K562 (cell line): ENCODE measurements around the gene ARF1. TPM values are rescaled to one million over a fixed set of nuclear protein-coding genes. Genes with fewer than 3 reads are reported as not detected.

ENCODE experiments used
- ARID3A ChIP-seq: IDR thresholded peaks from 2 replicates; pipeline ENCODE4 v1.6.1; 2012; ENCODE audit warnings: low read depth, low read length, improper control_type of control experiment, borderline replicate concordance
- BRD9 ChIP-seq: fragments of 450-650 bp; IDR thresholded peaks from 2 replicates; pipeline ENCODE4 v1.6.1; 2018; ENCODE audit warnings: low read depth; ENCODE audit not compliant: partially characterized antibody
- CBFB ChIP-seq: sonication (generic); formaldehyde crosslinking; IDR thresholded peaks from 2 replicates; pipeline ENCODE4 v1.4.0; 2020; ENCODE audit warnings: mild to moderate bottlenecking, missing genetic modification reagents
- CBX3 ChIP-seq, 2 experiments: IDR thresholded peaks; 1 replicate in 1 of 2; 2 replicates in 1 of 2; pipeline ENCODE4 v1.6.1; 2012; ENCODE audit warnings: inconsistent platforms in 2 of 2, low read length in 2 of 2, borderline replicate concordance in 1 of 2, control low read depth in 1 of 2
- CXXC5 ChIP-seq: fragments of 250-450 bp; sonication (Bioruptor Pico); IDR thresholded peaks from 2 replicates; pipeline ENCODE4 v1.8.0; 2022; ENCODE audit warnings: inconsistent platforms, mild to moderate bottlenecking, moderate library complexity
- ELF1 ChIP-seq: fragments of 200-800 bp; sonication (Bioruptor generic); IDR thresholded peaks from 2 replicates; pipeline ENCODE4 v1.6.1; 2016; ENCODE audit warnings: missing genetic modification characterization, missing compliant biosample characterization
- ELF4 ChIP-seq: fragments of 450-650 bp; formaldehyde crosslinking; IDR thresholded peaks from 2 replicates; pipeline ENCODE4 v1.4.0; 2022; ENCODE audit warnings: missing genetic modification characterization
- HDAC2 ChIP-seq: fragments of 450-650 bp; IDR thresholded peaks from 2 replicates; pipeline ENCODE4 v1.6.1; 2016; ENCODE audit warnings: mild to moderate bottlenecking
- IRF2 ChIP-seq: sonication (generic); formaldehyde crosslinking; IDR thresholded peaks from 2 replicates; pipeline ENCODE4 v1.8.1; 2022; ENCODE audit warnings: mild to moderate bottlenecking, missing genetic modification reagents
- LEF1 ChIP-seq: fragments of 450-650 bp; IDR thresholded peaks from 2 replicates; pipeline ENCODE4 v1.6.1; 2016; ENCODE audit warnings: mild to moderate bottlenecking
- MTA3 ChIP-seq: fragments of 450-650 bp; formaldehyde crosslinking; IDR thresholded peaks from 2 replicates; pipeline ENCODE4 v1.6.1; 2017; ENCODE audit warnings: mild to moderate bottlenecking, borderline replicate concordance
- MYNN ChIP-seq, 2 experiments: sonication (generic); formaldehyde crosslinking in 1 of 2; IDR thresholded peaks; 2 replicates each; pipeline versions ENCODE4 v1.5.0 to v1.6.1; 2016 to 2020; ENCODE audit warnings: antibody characterized with exemption in 1 of 2, missing genetic modification reagents in 1 of 2
- NRF1 ChIP-seq, 2 experiments: fragments of 450-650 bp; IDR thresholded peaks in 1 of 2; conservative IDR thresholded peaks in 1 of 2; 2 replicates each; pipeline ENCODE4 v1.6.1; 2014; ENCODE audit warnings: mild to moderate bottlenecking in 2 of 2
- PCBP2 ChIP-seq: fragments of 200-400 bp; formaldehyde crosslinking; IDR thresholded peaks from 2 replicates; pipeline ENCODE4 v1.6.1; 2018; ENCODE audit warnings: low read length, low read depth, mild to moderate bottlenecking, moderate library complexity; ENCODE audit not compliant: poor library complexity, severe bottlenecking
- PHB ChIP-seq: fragments of 250-450 bp; sonication (Bioruptor Pico); IDR thresholded peaks from 2 replicates; pipeline ENCODE4 v1.5.0; 2021
- PRMT5 ChIP-seq: sonication (generic); formaldehyde crosslinking; IDR thresholded peaks from 2 replicates; pipeline ENCODE4 v1.5.0; 2020; ENCODE audit warnings: missing genetic modification reagents
- RCOR1 ChIP-seq, 2 experiments: IDR thresholded peaks; 2 replicates each; pipeline ENCODE4 v1.6.1; 2012; ENCODE audit warnings: low read depth in 2 of 2, low read length in 2 of 2, borderline replicate concordance in 1 of 2, improper control_type of control experiment in 1 of 2
- SLC30A9 ChIP-seq: fragments of 250-450 bp; sonication (Bioruptor Pico); IDR thresholded peaks from 2 replicates; pipeline ENCODE4 v1.8.0; 2022; ENCODE audit warnings: mild to moderate bottlenecking, moderate library complexity
- SMARCB1 ChIP-seq: IDR thresholded peaks from 2 replicates; pipeline ENCODE4 v1.6.1; 2011; ENCODE audit warnings: improper control_type of control experiment, low read depth; ENCODE audit not compliant: insufficient read length
- STAT6 ChIP-seq: sonication (generic); formaldehyde crosslinking; IDR thresholded peaks from 2 replicates; pipeline ENCODE4 v1.8.1; 2023; ENCODE audit warnings: mild to moderate bottlenecking, missing genetic modification reagents
- TAF7 ChIP-seq: fragments of 450-650 bp; IDR thresholded peaks from 2 replicates; pipeline ENCODE4 v1.6.1; 2016; ENCODE audit warnings: missing genetic modification characterization, missing compliant biosample characterization
- ZBTB1 ChIP-seq: sonication (generic); formaldehyde crosslinking; IDR thresholded peaks from 2 replicates; pipeline ENCODE4 v1.8.1; 2023; ENCODE audit warnings: missing genetic modification reagents, low read depth, mild to moderate bottlenecking, borderline replicate concordance
- ZNF395 ChIP-seq: fragments of 200-800 bp; sonication (Bioruptor generic); IDR thresholded peaks from 2 replicates; pipeline ENCODE4 v1.6.1; 2017; ENCODE audit warnings: missing genetic modification characterization, missing compliant biosample characterization
- polyA plus RNA-seq, 8 experiments: library from polyadenylated mRNA; depleted of rRNA in 4 of 8; stranded (reverse) in 5 of 8; unstranded in 3 of 8; fragments of >200 nt; fragmentation: Nextera tagmentation in 2 of 8; fragmentation: Illumina TruSeq in 1 of 8; extraction: Ambion mirVana in 2 of 8; extraction: Trizol in 1 of 8; gene quantifications; 2 replicates each; pipeline versions ENCODE4 v1.2.1 to v1.2.3, GENCODE V29; 2011 to 2014; ENCODE audit warnings: inconsistent platforms in 1 of 8, missing spikeins in 1 of 8
- total RNA-seq, 7 experiments: library from RNA; depleted of rRNA in 6 of 7; stranded (reverse); fragments of >200 nt in 6 of 7; fragmentation: Illumina TruSeq in 2 of 7; extraction: Trizol in 2 of 7; gene quantifications; 2 replicates each; pipeline versions ENCODE4 v1.2.1 to v1.2.3, GENCODE V29; 2011 to 2021; ENCODE audit warnings: low replicate concordance in 1 of 7

Gene ARF1
- total and polyA plus RNA-seq, 9 of the 15 experiments (the other 6 are each of a cell fraction or from before 2014, with no cell fraction given): 69.8 to 593 (median 325) TPM

- TF ChIP-seq ZNF395 (CRISPR knock-in tag): no peak
- TF ChIP-seq STAT6 (CRISPR knock-in tag): 0 out of 2 replicates have a peak, but pooled peaks have one; percentile 52
- no peak for TF ChIP-seq TAF7 (tag)
- peak; percentile 81; the same call in 1 of the 2 replicates for TF ChIP-seq PHB
- TF ChIP-seq ZBTB1 (CRISPR knock-in tag): peak; percentile 27
- TF ChIP-seq IRF2 (CRISPR knock-in tag): no peak
- peak; percentile 70; the same call in 1 of the 2 replicates for TF ChIP-seq CXXC5 (CRISPR knock-in tag)
- no peak for TF ChIP-seq PCBP2
- no peak for TF ChIP-seq BRD9
- TF ChIP-seq HDAC2: peak; percentile 78; the same call in 1 of the 2 replicates
- peak; percentile 81 for TF ChIP-seq PRMT5 (CRISPR knock-in tag)
- TF ChIP-seq ELF4 (CRISPR knock-in tag): peak; percentile 24; the same call in 1 of the 2 replicates
- 0 out of 2 replicates have a peak, but pooled peaks have one; percentile 75 for TF ChIP-seq CBFB (CRISPR knock-in tag)
- peak; percentile 50; the same call in 1 of the 2 replicates for TF ChIP-seq ELF1 (tag)
- peak; percentile 11; the same call in 1 of the 2 replicates for TF ChIP-seq MYNN (IDR thresholded peaks at IDR 0.05)
- TF ChIP-seq MYNN (CRISPR knock-in tag; IDR thresholded peaks at IDR 0.05): no peak
- 0 out of 2 replicates have a peak, but pooled peaks have one; percentile 39 for TF ChIP-seq SLC30A9
- no peak for TF ChIP-seq SMARCB1
- no peak for TF ChIP-seq LEF1
- TF ChIP-seq NRF1 (conservative IDR thresholded peaks at IDR 0.05 in 1 of 2, IDR thresholded peaks at IDR 0.05 in 1 of 2): peak; percentile 97
- TF ChIP-seq RCOR1 (IDR thresholded peaks at IDR 0.05; ENCODE audit: borderline replicate concordance in 1 of 2, low read depth in 2 of 2, low read length in 2 of 2): peak; percentile 39 to 49; a peak in 2 of 4 replicates
- TF ChIP-seq MTA3: no peak; the same call in 1 of the 2 replicates
- TF ChIP-seq ARID3A: no peak
- peak in 1 of 2 experiments; percentile 73; a peak in 1 of 3 replicates for TF ChIP-seq CBX3 (IDR thresholded peaks at IDR 0.05; ENCODE audit: borderline replicate concordance in 1 of 2, low read length in 2 of 2)
Observed at GRCh38 chr1:228082214-228082917, at the start of gene ARF1 (continued).
